ENCODE measurements around the gene PLCB3. TPM values are rescaled to one million over a fixed set of nuclear protein-coding genes. Genes with fewer than 3 reads are reported as not detected.
A peak's percentile ranks its signal among the peaks of the same experiment; 100 is the strongest.

PLCB3 gene
- total and polyA plus RNA-seq, 10 of the 15 experiments (the other 5 are each of a cell fraction or from before 2014, with no cell fraction given) = 0.03 to 10.3 (median 3.3) TPM

- TF ChIP-seq NKRF (conservative IDR thresholded peaks at IDR 0.05) = peak; percentile 59; the same call in 1 of the 2 replicates
- TF ChIP-seq BHLHE40 (IDR thresholded peaks at IDR 0.05; ENCODE audit: borderline replicate concordance in 1 of 2, low read depth in 2 of 2, low read length in 1 of 2) = no peak; a peak in 2 of 4 replicates
- peak in 1 of 2 experiments; percentile 61; a peak in 1 of 3 replicates for TF ChIP-seq EGR1 (IDR thresholded peaks at IDR 0.05; ENCODE audit: borderline replicate concordance in 1 of 2, low read depth in 2 of 2, low read length in 2 of 2)
- 0 out of 2 replicates have a peak, but pooled peaks have one; percentile 15 for TF ChIP-seq TCF3 (IDR thresholded peaks at IDR 0.05; ENCODE audit: borderline replicate concordance, insufficient read depth, low read depth, low read length)
- TF ChIP-seq MXI1 (IDR thresholded peaks at IDR 0.05; ENCODE audit: low read depth, low read length) = 0 out of 2 replicates have a peak, but pooled peaks have one; percentile 45
- peak; percentile 74; the same call in 1 of the 2 replicates for TF ChIP-seq ASH2L (IDR thresholded peaks at IDR 0.05; ENCODE audit: borderline replicate concordance, low read depth)
- TF ChIP-seq USF1 (IDR thresholded peaks at IDR 0.05; ENCODE audit: borderline replicate concordance, extremely low read length, insufficient read depth, low read depth, low read length) = peak; percentile 20
- TF ChIP-seq KLF5 (IDR thresholded peaks at IDR 0.05; ENCODE audit: partially characterized antibody) = no peak
- peak; percentile 27; the same call in 1 of the 2 replicates for TF ChIP-seq HCFC1 (IDR thresholded peaks at IDR 0.05; ENCODE audit: low read length)
Measured at GRCh38 chr11:64305691-64306562, 54.6 kb downstream of the PLCB3 start (continued).
